HCT116 (cell line): ENCODE measurements around the gene CGRRF1. TPM values are rescaled to one million over a fixed set of nuclear protein-coding genes. Genes with fewer than 3 reads are reported as not detected.

Source experiments
- ATAC-seq: fragments of 200-7000 bp; cut with Tn5 transposase; 2 replicates; pipeline ENCODE4 v1.9.1; 2020; ENCODE audit warnings: mild to moderate bottlenecking, moderate library complexity
- BruUV-seq: library from RNA; stranded (reverse); fragments of 400-500 nt; replicated peaks from 2 replicates; lab custom pipeline; 2021; lab: Mats Ljungman, UMichigan
- CTCF ChIA-PET: fragments of 300-600 bp; sonication (Branson Sonifier 250); formaldehyde crosslinking; loops from one replicate; lab custom pipeline; 2021; ENCODE audit warnings: antibody characterized with exemption; lab: Charles Lee
- POLR2A ChIA-PET: fragments of 300-600, 350-600 bp; sonication (Branson Sonifier 250); formaldehyde crosslinking; loops from one replicate; lab custom pipeline; 2021; ENCODE audit warnings: antibody characterized with exemption; lab: Charles Lee
- RAD21 ChIA-PET, 2 experiments: fragments of 300-600 bp; sonication (Branson Sonifier 250); formaldehyde crosslinking; loops; one replicate each; lab custom pipeline; 2023; ENCODE audit warnings: low total read pairs in 2 of 2; ENCODE audit not compliant: uncharacterized antibody in 2 of 2, unreplicated experiment in 2 of 2, low non-redundant PET in 1 of 2; lab: Charles Lee
- DNase-seq: peaks from one replicate; pipeline ENCODE4 v3.0.0-alpha.2; 2010; ENCODE audit warnings: low read depth, low spot score
- H2AFZ ChIP-seq: fragments of 200-600 bp; shearing (Covaris generic), sonication (generic); 2 replicates; pipeline ENCODE4 v1.6.1; 2017; ENCODE audit warnings: low read depth, mixed run types, mixed read lengths, antibody characterized with exemption, low read length; ENCODE audit not compliant: poor library complexity, severe bottlenecking
- H3K27ac ChIP-seq: 2 replicates; pipeline ENCODE4 v1.5.1; 2012; ENCODE audit warnings: low read depth, low read length
- H3K27me3 ChIP-seq: fragments of 200-600 bp; sonication (generic); 2 replicates; pipeline ENCODE4 v1.6.1; 2016; ENCODE audit warnings: mixed run types, low read length, mixed read lengths; ENCODE audit not compliant: insufficient read depth
- H3K36me3 ChIP-seq, 2 experiments: fragments of 200-500 bp in 1 of 2; fragments of 200-600 bp in 1 of 2; sonication (Bioruptor generic) in 1 of 2; sonication (generic) in 1 of 2; 2 replicates each; pipeline versions ENCODE4 v1.5.1 to v1.6.1; 2014 to 2016; ENCODE audit warnings: low read length in 2 of 2, inconsistent platforms in 1 of 2, mixed read lengths in 1 of 2, mixed run types in 1 of 2; ENCODE audit not compliant: insufficient read depth in 2 of 2, control insufficient read depth in 1 of 2
- H3K4me1 ChIP-seq, 2 experiments: fragments of 200-600 bp in 1 of 2; sonication (generic) in 1 of 2; 2 replicates each; pipeline versions ENCODE4 v1.5.1 to v1.6.1; 2012 to 2017; ENCODE audit warnings: low read length in 2 of 2, inconsistent platforms in 1 of 2, mild to moderate bottlenecking in 1 of 2, mixed read lengths in 1 of 2, mixed run types in 1 of 2, moderate library complexity in 1 of 2; ENCODE audit not compliant: insufficient read depth in 2 of 2, control insufficient read depth in 1 of 2
- H3K4me2 ChIP-seq: fragments of 200-600 bp; sonication (generic); 2 replicates; pipeline ENCODE4 v1.6.1; 2017; ENCODE audit warnings: mixed run types, low read length, mixed read lengths
- H3K4me3 ChIP-seq, 2 experiments: fragments of 200-600 bp in 1 of 2; sonication (generic) in 1 of 2; replicated peaks in 1 of 2; 2 replicates each; pipeline ENCODE4 v1.5.1; 2011 to 2016; ENCODE audit warnings: low read length in 2 of 2, control low read depth in 1 of 2, low read depth in 1 of 2, mild to moderate bottlenecking in 1 of 2, mixed read lengths in 1 of 2, mixed run types in 1 of 2
- H3K79me2 ChIP-seq: fragments of 200-600 bp; sonication (generic); 2 replicates; pipeline ENCODE4 v1.6.1; 2017; ENCODE audit warnings: mild to moderate bottlenecking, mixed run types, low read length, moderate library complexity, mixed read lengths; ENCODE audit not compliant: insufficient read depth
- H3K9ac ChIP-seq: fragments of 200-600 bp; sonication (generic); 2 replicates; pipeline ENCODE4 v1.6.1; 2016; ENCODE audit warnings: low read length, mixed read lengths
- H3K9me2 ChIP-seq: fragments of 200-600 bp; sonication (generic), shearing (Covaris generic); 2 replicates; pipeline ENCODE4 v1.6.1; 2017; ENCODE audit warnings: mixed run types, mild to moderate bottlenecking, moderate library complexity; ENCODE audit not compliant: insufficient read depth
- H3K9me3 ChIP-seq, 2 experiments: fragments of 200-500 bp in 1 of 2; fragments of 200-600 bp in 1 of 2; sonication (Bioruptor generic) in 1 of 2; sonication (generic) in 1 of 2; 2 replicates each; pipeline ENCODE4 v1.6.1; 2014 to 2017; ENCODE audit warnings: low read length in 2 of 2, mixed read lengths in 2 of 2, inconsistent platforms in 1 of 2, low read depth in 1 of 2, mild to moderate bottlenecking in 1 of 2, mixed run types in 1 of 2, moderate library complexity in 1 of 2; ENCODE audit not compliant: control insufficient read depth in 1 of 2, insufficient read depth in 1 of 2
- H4K20me1 ChIP-seq: fragments of 200-600 bp; sonication (generic), shearing (Covaris generic); 2 replicates; pipeline ENCODE4 v1.6.1; 2017; ENCODE audit warnings: mixed run types, mild to moderate bottlenecking, moderate library complexity; ENCODE audit not compliant: insufficient read depth
- ATF3 ChIP-seq: IDR thresholded peaks from 2 replicates; pipeline ENCODE4 v1.6.1; 2012
- EGR1 ChIP-seq: IDR thresholded peaks from 2 replicates; pipeline ENCODE4 v1.6.1; 2012; ENCODE audit warnings: low read depth
- ELF1 ChIP-seq: IDR thresholded peaks from 2 replicates; pipeline ENCODE4 v1.6.1; 2012; ENCODE audit warnings: low read depth, borderline replicate concordance
- JUND ChIP-seq: IDR thresholded peaks from 2 replicates; pipeline ENCODE4 v1.6.1; 2012
- POLR2A ChIP-seq: IDR thresholded peaks from 2 replicates; pipeline ENCODE4 v1.7.0; 2011; ENCODE audit warnings: borderline replicate concordance; ENCODE audit not compliant: insufficient read depth, insufficient read length; ENCODE audit errors: extremely low read depth
- POLR2AphosphoS5 ChIP-seq: IDR thresholded peaks from 2 replicates; pipeline ENCODE4 v1.6.1; 2011; ENCODE audit warnings: mild to moderate bottlenecking, low read depth, low read length, moderate library complexity
- REST ChIP-seq: IDR thresholded peaks from 2 replicates; pipeline ENCODE4 v1.6.1; 2012; ENCODE audit warnings: low read depth
- SIN3A ChIP-seq: IDR thresholded peaks from 2 replicates; pipeline ENCODE4 v1.6.1; 2012; ENCODE audit warnings: low read depth
- SP1 ChIP-seq: IDR thresholded peaks from 2 replicates; pipeline ENCODE4 v1.6.1; 2012; ENCODE audit warnings: low read depth
- SRF ChIP-seq: IDR thresholded peaks from 2 replicates; pipeline ENCODE4 v1.6.1; 2012; ENCODE audit warnings: low read depth
- TCF7L2 ChIP-seq: IDR thresholded peaks from 2 replicates; pipeline ENCODE4 v1.7.0; 2011; ENCODE audit warnings: borderline replicate concordance, inconsistent platforms; ENCODE audit not compliant: insufficient read depth, insufficient read length; ENCODE audit errors: extremely low read depth
- ZNF274 ChIP-seq: fragments of 200-500 bp; sonication (Bioruptor generic); IDR thresholded peaks from 2 replicates; pipeline ENCODE4 v1.6.1; 2014; ENCODE audit warnings: mild to moderate bottlenecking, low read depth, low read length, inconsistent platforms
- intact Hi-C: fragments of 100-400 bp; cut with micrococcal nuclease; formaldehyde crosslinking; loops from 2 replicates; pipeline ENCODE4 v1.10.0; 2022
- total RNA-seq: library from RNA; stranded (reverse); gene quantifications from one replicate; pipeline ENCODE4 v1.2.1, GENCODE V29; 2021; ENCODE audit not compliant: unreplicated experiment
- TF ChIP-seq, protein P1 (sequence below): IDR thresholded peaks from 2 replicates; pipeline ENCODE4 v1.6.1; 2011; ENCODE audit warnings: mild to moderate bottlenecking, low read length, moderate library complexity; ENCODE audit not compliant: insufficient replicate concordance; ENCODE audit errors: extremely low read depth

CGRRF1 gene
- total RNA-seq, 1 experiment from 2014 or later: 15.9 TPM

- CTCF ChIA-PET: no interaction called here
- BruUV-seq: no TSS peak
- no peak overlapping the region for H3K9ac ChIP-seq
- no peaks in the 10 kb centered on the region for H3K9me2 ChIP-seq
- no peaks in the 10 kb centered on the region for H3K9me3 ChIP-seq
- ATAC-seq (no peak), DNase-seq (no peak)
- no peaks in the 10 kb centered on the region for H3K27me3 ChIP-seq
- RAD21 ChIA-PET: no interaction called here
- H3K4me2 ChIP-seq: no peak overlapping the region
- H4K20me1 ChIP-seq: no peaks in the 10 kb centered on the region
- H2AFZ ChIP-seq: no peak overlapping the region
- POLR2A ChIA-PET: no interaction called here
- intact Hi-C loops: no loop called here
- H3K4me1 ChIP-seq: peaks cover 3 to 8% of the 10 kb centered on the region in 2 experiments; a peak in 3 of 4 replicates
- no peaks in the 10 kb centered on the region for H3K36me3 ChIP-seq
- no peaks in the 10 kb centered on the region for H3K79me2 ChIP-seq
- H3K27ac ChIP-seq: no peak overlapping the region
- TF ChIP-seq ATF3 (no peak), SP1 (no peak), REST (no peak), TCF7L2 (no peak), POLR2AphosphoS5 (no peak), JUND (no peak), SIN3A (no peak), ZNF274 (no peak), EGR1 (no peak), ELF1 (no peak), SRF (no peak), POLR2A (no peak)
- TF ChIP-seq, protein P1, sequence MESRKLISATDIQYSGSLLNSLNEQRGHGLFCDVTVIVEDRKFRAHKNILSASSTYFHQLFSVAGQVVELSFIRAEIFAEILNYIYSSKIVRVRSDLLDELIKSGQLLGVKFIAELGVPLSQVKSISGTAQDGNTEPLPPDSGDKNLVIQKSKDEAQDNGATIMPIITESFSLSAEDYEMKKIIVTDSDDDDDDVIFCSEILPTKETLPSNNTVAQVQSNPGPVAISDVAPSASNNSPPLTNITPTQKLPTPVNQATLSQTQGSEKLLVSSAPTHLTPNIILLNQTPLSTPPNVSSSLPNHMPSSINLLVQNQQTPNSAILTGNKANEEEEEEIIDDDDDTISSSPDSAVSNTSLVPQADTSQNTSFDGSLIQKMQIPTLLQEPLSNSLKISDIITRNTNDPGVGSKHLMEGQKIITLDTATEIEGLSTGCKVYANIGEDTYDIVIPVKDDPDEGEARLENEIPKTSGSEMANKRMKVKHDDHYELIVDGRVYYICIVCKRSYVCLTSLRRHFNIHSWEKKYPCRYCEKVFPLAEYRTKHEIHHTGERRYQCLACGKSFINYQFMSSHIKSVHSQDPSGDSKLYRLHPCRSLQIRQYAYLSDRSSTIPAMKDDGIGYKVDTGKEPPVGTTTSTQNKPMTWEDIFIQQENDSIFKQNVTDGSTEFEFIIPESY: no peak
- H3K4me3 ChIP-seq: no peak overlapping the region
Measured at GRCh38 chr14:54498095-54498531, 11.6 kb upstream of the CGRRF1 start.
